Measurements from ENCODE around the gene SLC8A2. TPM values are rescaled to one million over a fixed set of nuclear protein-coding genes. Genes with fewer than 3 reads are reported as not detected.

The SLC8A2 gene
- polyA plus RNA-seq, 1 donor from 2014 or later = 14.1 TPM

DNA sequence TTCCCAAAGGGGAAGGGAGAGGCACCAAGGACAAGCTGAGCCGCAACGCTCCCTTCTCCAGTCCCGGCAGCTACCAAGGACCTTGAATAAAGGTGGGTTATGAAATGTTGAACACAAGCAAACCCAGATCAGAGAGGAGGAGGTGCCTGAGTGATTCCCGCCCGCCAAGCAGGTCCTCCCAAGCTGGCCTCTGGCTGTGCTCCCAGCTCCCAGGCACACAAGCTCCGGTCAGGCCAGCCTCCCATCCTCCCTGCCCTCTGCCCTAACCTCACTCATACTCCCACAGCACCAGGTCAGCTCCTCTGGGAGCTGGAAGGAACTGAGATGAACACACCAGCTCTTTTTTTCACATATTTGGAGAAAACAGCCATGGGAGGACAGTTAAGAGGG is 39.4 kb upstream of the SLC8A2 start:
- Histone ChIP-seq H2AFZ (ENCODE audit: low read depth, low read length) (no peak overlapping the region), H4K20me1 (ENCODE audit: insufficient read depth) (no peaks in the 10 kb centered on the region), H3K9me3 (ENCODE audit: low read length) (no peaks in the 10 kb centered on the region), H3K4me3 (ENCODE audit: low read length) (no peak overlapping the region), H3K4me2 (ENCODE audit: low read length) (no peak overlapping the region), H3K27ac (ENCODE audit: low read length) (no peak overlapping the region), H3K36me3 (ENCODE audit: insufficient read depth, low read length) (no peaks in the 10 kb centered on the region), H3K9ac (ENCODE audit: low read length) (no peak overlapping the region), H3K9me2 (ENCODE audit: insufficient read depth, low read length) (no peaks in the 10 kb centered on the region), H3F3A (ENCODE audit: insufficient read depth, low read length, poor library complexity, severe bottlenecking) (no peaks in the 10 kb centered on the region), H3K27me3 (ENCODE audit: insufficient read depth, low read depth, low read length) (no peaks in the 10 kb centered on the region), H3K79me2 (replicated peaks; ENCODE audit: insufficient read depth, low read length) (peaks cover 52% of the 10 kb centered on the region)
- TF ChIP-seq TAF1 (IDR thresholded peaks at IDR 0.05; ENCODE audit: low read depth) = no peak
- TF ChIP-seq, protein P1, sequence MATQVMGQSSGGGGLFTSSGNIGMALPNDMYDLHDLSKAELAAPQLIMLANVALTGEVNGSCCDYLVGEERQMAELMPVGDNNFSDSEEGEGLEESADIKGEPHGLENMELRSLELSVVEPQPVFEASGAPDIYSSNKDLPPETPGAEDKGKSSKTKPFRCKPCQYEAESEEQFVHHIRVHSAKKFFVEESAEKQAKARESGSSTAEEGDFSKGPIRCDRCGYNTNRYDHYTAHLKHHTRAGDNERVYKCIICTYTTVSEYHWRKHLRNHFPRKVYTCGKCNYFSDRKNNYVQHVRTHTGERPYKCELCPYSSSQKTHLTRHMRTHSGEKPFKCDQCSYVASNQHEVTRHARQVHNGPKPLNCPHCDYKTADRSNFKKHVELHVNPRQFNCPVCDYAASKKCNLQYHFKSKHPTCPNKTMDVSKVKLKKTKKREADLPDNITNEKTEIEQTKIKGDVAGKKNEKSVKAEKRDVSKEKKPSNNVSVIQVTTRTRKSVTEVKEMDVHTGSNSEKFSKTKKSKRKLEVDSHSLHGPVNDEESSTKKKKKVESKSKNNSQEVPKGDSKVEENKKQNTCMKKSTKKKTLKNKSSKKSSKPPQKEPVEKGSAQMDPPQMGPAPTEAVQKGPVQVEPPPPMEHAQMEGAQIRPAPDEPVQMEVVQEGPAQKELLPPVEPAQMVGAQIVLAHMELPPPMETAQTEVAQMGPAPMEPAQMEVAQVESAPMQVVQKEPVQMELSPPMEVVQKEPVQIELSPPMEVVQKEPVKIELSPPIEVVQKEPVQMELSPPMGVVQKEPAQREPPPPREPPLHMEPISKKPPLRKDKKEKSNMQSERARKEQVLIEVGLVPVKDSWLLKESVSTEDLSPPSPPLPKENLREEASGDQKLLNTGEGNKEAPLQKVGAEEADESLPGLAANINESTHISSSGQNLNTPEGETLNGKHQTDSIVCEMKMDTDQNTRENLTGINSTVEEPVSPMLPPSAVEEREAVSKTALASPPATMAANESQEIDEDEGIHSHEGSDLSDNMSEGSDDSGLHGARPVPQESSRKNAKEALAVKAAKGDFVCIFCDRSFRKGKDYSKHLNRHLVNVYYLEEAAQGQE (IDR thresholded peaks at IDR 0.05; ENCODE audit: borderline replicate concordance) = no peak
- TF ChIP-seq EP300 (conservative IDR thresholded peaks at IDR 0.05; ENCODE audit: poor library complexity, severe bottlenecking) = no peak
- TF ChIP-seq EZH2 (IDR thresholded peaks at IDR 0.05; ENCODE audit: borderline replicate concordance, insufficient read depth, low read length, poor library complexity, severe bottlenecking) = no peak
- TF ChIP-seq MXI1 (conservative IDR thresholded peaks at IDR 0.05; ENCODE audit: poor library complexity, severe bottlenecking) = no peak
- no peak for TF ChIP-seq RAD21 (conservative IDR thresholded peaks at IDR 0.05)

DNA sequence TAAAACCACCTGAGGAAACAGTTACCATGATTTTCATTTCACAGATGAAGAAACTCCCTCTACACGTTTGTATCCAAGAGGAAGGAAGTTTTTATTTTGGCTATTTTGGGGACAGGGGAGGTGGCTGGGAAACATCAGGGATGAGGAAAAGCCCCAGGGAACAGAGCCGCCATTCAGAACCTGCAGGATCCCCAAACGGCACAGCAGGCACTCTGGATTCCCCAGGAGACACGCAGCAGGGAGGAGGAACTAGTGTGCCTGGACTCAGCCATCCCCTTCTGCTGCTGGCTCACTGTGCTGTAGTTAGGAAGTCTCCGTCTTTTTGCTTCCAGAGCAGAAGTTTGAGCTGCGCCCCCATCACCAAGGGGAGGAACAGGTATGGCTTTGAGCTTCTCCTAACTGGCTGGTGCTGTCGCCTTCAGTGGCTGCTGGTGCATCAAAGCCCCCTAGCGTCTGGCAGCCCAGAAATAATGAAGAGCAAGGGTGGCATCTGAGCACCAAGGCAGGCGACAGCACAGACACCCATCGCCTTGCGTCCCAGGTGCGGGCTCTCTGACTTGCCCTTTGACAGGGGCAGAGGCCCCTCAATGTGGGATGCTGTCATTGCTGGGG is 38.9 kb upstream of the SLC8A2 start:
- Histone ChIP-seq H3K9me2 (ENCODE audit: insufficient read depth, low read length) (no peaks in the 10 kb centered on the region), H4K20me1 (ENCODE audit: insufficient read depth) (no peaks in the 10 kb centered on the region), H3K27me3 (ENCODE audit: insufficient read depth, low read depth, low read length) (no peaks in the 10 kb centered on the region), H3K9ac (ENCODE audit: low read length) (no peak overlapping the region), H3K4me2 (ENCODE audit: low read length) (no peak overlapping the region), H3K79me2 (replicated peaks; ENCODE audit: insufficient read depth, low read length) (peaks cover 53% of the 10 kb centered on the region), H3K36me3 (ENCODE audit: insufficient read depth, low read length) (no peaks in the 10 kb centered on the region), H3K9me3 (ENCODE audit: low read length) (no peaks in the 10 kb centered on the region), H3K27ac (ENCODE audit: low read length) (no peak overlapping the region), H2AFZ (ENCODE audit: low read depth, low read length) (no peak overlapping the region), H3K4me3 (ENCODE audit: low read length) (no peak overlapping the region), H3F3A (ENCODE audit: insufficient read depth, low read length, poor library complexity, severe bottlenecking) (no peaks in the 10 kb centered on the region)
- TF ChIP-seq POLR2AphosphoS5 (IDR thresholded peaks at IDR 0.05) = no peak
- no peak for TF ChIP-seq SMC3 (conservative IDR thresholded peaks at IDR 0.05; ENCODE audit: poor library complexity)
- TF ChIP-seq, protein P1 (IDR thresholded peaks at IDR 0.05; ENCODE audit: borderline replicate concordance) = no peak
- TF ChIP-seq, protein P2, sequence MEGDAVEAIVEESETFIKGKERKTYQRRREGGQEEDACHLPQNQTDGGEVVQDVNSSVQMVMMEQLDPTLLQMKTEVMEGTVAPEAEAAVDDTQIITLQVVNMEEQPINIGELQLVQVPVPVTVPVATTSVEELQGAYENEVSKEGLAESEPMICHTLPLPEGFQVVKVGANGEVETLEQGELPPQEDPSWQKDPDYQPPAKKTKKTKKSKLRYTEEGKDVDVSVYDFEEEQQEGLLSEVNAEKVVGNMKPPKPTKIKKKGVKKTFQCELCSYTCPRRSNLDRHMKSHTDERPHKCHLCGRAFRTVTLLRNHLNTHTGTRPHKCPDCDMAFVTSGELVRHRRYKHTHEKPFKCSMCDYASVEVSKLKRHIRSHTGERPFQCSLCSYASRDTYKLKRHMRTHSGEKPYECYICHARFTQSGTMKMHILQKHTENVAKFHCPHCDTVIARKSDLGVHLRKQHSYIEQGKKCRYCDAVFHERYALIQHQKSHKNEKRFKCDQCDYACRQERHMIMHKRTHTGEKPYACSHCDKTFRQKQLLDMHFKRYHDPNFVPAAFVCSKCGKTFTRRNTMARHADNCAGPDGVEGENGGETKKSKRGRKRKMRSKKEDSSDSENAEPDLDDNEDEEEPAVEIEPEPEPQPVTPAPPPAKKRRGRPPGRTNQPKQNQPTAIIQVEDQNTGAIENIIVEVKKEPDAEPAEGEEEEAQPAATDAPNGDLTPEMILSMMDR (IDR thresholded peaks at IDR 0.05; ENCODE audit: poor library complexity, severe bottlenecking) = no peak
- no peak for TF ChIP-seq RAD21 (conservative IDR thresholded peaks at IDR 0.05)
- TF ChIP-seq EP300 (conservative IDR thresholded peaks at IDR 0.05; ENCODE audit: poor library complexity, severe bottlenecking) = no peak
- TF ChIP-seq MXI1 (conservative IDR thresholded peaks at IDR 0.05; ENCODE audit: poor library complexity, severe bottlenecking) = no peak
- no peak for TF ChIP-seq EZH2 (IDR thresholded peaks at IDR 0.05; ENCODE audit: borderline replicate concordance, insufficient read depth, low read length, poor library complexity, severe bottlenecking)
- TF ChIP-seq TAF1 (IDR thresholded peaks at IDR 0.05; ENCODE audit: low read depth) = no peak
